ENCODE results near the gene GPR153.

DNA sequence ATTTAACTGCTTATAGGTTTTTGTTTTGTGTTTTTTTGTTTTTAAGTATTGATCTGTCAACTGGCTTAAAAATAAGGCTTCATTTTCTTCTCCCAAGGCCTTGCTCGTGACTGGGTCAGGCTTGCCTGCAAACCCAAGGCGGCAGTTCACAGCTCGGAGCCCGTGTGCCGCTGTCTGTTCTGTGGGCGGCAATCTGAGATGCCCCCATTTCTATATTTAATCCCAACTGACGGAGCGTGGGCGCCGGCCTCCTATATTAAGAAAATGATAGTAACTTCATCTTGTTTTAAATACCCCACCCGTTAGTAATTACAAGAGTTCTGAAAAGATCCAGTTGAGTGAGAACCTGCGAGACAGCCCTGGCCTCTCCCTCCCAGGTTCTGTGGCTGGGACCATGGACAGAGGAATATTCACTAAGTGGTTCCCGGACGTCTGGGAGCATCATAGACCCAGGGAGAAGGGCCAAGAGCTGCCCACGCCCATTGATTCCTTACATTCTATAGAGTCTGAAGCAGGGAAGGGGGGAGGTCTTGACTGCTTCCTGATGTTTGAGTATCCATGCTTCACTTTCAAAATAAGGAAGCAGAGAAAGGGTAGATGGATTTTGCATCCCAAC, 42.6 kb upstream of the GPR153 start:
- no peak for TF ChIP-seq YY1 (IDR thresholded peaks at IDR 0.05; ENCODE audit: insufficient read depth, insufficient read length)
- TF ChIP-seq SUZ12 (IDR thresholded peaks at IDR 0.05; ENCODE audit: extremely low read depth, insufficient read depth, insufficient read length): no peak

Measured in NT2/D1 (cell line).